ENCODE data around the gene C1orf167. TPM values are rescaled to one million over a fixed set of nuclear protein-coding genes. Genes with fewer than 3 reads are reported as not detected.

C1orf167 gene
- total RNA-seq, 1 experiment from 2014 or later, result not detected

DNA sequence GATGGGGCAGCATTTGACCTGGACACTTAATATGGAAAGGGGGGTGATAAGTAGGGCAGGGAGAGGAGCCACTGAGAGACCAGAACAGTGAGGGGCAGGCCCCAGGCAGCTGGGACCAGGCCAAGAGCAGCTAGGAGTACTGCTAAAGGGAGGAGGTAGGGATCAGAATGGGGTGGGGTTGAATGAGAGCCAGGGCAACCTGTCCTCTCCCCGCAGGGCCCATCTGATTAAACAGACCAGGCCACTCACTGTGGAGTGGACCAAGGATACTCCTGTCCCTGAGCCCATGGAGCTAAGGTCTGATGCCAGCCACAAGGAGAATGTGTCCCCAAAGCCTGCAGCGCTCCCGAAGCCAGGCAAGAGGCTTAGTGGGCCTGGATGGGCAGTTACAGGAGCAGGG, 2.1 kb downstream of the C1orf167 start:
- H3K9me2 ChIP-seq (replicated peaks; ENCODE audit: insufficient read depth, low read length), result no peaks in the 10 kb centered on the region
- no peak for DNase-seq
- H3K79me2 ChIP-seq (ENCODE audit: low read length), result no peaks in the 10 kb centered on the region
- H3K9ac ChIP-seq (ENCODE audit: low read length), result no peak overlapping the region
- H3K27me3 ChIP-seq (ENCODE audit: low read length), result no peaks in the 10 kb centered on the region
- H4K20me1 ChIP-seq (ENCODE audit: insufficient read depth, low read depth, low read length), result no peaks in the 10 kb centered on the region
- H2AFZ ChIP-seq (ENCODE audit: low read length), result no peak overlapping the region
- no peak overlapping the region for H3K27ac ChIP-seq (ENCODE audit: low read length)
- H3K9me3 ChIP-seq (ENCODE audit: low read length), result no peaks in the 10 kb centered on the region
- no peak overlapping the region for H3K4me3 ChIP-seq (ENCODE audit: low read length)
- no peaks in the 10 kb centered on the region for H3K4me1 ChIP-seq (ENCODE audit: low read length)
- no peaks in the 10 kb centered on the region for H3K36me3 ChIP-seq (ENCODE audit: insufficient read depth, low read length)
- no peak overlapping the region for H3K4me2 ChIP-seq (ENCODE audit: low read depth, low read length, poor library complexity, severe bottlenecking)

DNA sequence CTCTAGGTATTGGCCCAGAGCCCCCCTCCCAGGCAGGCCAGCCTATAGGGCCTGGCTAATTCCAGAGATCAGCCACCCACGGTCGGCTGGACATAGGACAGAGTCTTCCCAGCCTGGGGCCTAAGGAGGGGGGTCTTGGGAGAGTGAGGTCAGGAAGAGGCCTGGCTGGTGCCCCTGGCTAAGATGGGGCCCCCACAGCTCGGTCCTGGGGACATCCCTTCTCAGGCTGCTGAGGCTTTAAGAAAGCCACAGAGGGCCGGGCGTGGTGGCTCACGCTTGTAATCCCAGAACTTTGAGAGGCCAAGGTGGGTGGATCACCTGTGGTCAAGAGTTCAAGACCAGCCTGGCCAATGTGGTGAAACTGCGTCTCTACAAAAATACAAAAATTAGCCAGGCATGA, 2.5 kb downstream of the C1orf167 start:
- no peaks in the 10 kb centered on the region for H4K20me1 ChIP-seq (ENCODE audit: insufficient read depth, low read depth, low read length)
- no peak overlapping the region for H3K27ac ChIP-seq (ENCODE audit: low read length)
- no peak for DNase-seq
- no peaks in the 10 kb centered on the region for H3K79me2 ChIP-seq (ENCODE audit: low read length)
- no peaks in the 10 kb centered on the region for H3K4me1 ChIP-seq (ENCODE audit: low read length)
- H3K4me2 ChIP-seq (ENCODE audit: low read depth, low read length, poor library complexity, severe bottlenecking), result no peak overlapping the region
- H3K9ac ChIP-seq (ENCODE audit: low read length), result no peak overlapping the region
- H3K36me3 ChIP-seq (ENCODE audit: insufficient read depth, low read length), result no peaks in the 10 kb centered on the region
- H2AFZ ChIP-seq (ENCODE audit: low read length), result no peak overlapping the region
- no peaks in the 10 kb centered on the region for H3K9me2 ChIP-seq (replicated peaks; ENCODE audit: insufficient read depth, low read length)
- no peak overlapping the region for H3K4me3 ChIP-seq (ENCODE audit: low read length)
- H3K9me3 ChIP-seq (ENCODE audit: low read length), result no peaks in the 10 kb centered on the region
- no peaks in the 10 kb centered on the region for H3K27me3 ChIP-seq (ENCODE audit: low read length)

DNA sequence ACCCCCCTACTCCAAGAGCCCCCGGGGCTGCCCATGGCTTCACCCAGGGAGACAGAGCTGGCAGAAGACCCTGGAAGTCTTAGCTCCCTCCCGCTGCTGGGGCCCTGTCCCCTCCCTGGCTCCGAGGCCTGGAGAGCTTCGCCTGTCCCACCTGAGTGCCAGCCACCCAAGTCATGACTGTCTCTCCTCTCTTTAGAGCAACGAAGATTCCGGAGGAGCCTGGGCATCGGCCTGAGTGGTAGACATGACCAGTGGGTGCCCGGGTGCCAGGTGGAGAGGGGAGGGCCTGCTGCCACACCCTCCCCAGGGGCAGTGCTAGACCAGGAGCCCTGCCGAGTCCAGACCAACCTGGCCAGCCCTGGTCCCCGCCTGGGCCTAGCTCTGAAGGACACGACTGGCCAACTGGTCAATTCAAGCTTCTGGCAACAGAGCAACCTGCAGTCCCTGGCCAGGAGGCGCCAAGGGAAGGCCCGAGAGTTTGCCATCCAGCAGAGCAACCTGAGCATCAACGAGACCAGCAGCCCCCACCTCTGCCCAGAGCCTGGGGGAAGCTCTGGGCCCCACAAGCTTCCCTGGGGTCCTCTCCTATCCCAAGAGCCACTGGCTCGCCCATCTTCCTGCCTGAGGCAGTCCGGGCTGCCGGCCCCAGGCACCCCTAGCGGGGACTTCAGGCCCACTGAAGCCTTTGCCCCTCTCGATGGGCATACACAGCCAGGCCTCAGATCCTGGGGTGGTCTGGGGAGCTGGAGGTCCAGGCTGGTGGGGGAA, 3.9 kb downstream of the C1orf167 start:
- no peaks in the 10 kb centered on the region for H3K9me2 ChIP-seq (replicated peaks; ENCODE audit: insufficient read depth, low read length)
- H3K4me2 ChIP-seq (ENCODE audit: low read depth, low read length, poor library complexity, severe bottlenecking), result no peak overlapping the region
- H2AFZ ChIP-seq (ENCODE audit: low read length), result no peak overlapping the region
- H3K9ac ChIP-seq (ENCODE audit: low read length), result no peak overlapping the region
- no peaks in the 10 kb centered on the region for H4K20me1 ChIP-seq (ENCODE audit: insufficient read depth, low read depth, low read length)
- no peaks in the 10 kb centered on the region for H3K27me3 ChIP-seq (ENCODE audit: low read length)
- H3K4me1 ChIP-seq (ENCODE audit: low read length), result no peaks in the 10 kb centered on the region
- H3K36me3 ChIP-seq (ENCODE audit: insufficient read depth, low read length), result no peaks in the 10 kb centered on the region
- no peak overlapping the region for H3K27ac ChIP-seq (ENCODE audit: low read length)
- no peak for DNase-seq
- no peaks in the 10 kb centered on the region for H3K9me3 ChIP-seq (ENCODE audit: low read length)
- H3K4me3 ChIP-seq (ENCODE audit: low read length), result no peak overlapping the region
- H3K79me2 ChIP-seq (ENCODE audit: low read length), result no peaks in the 10 kb centered on the region

DNA sequence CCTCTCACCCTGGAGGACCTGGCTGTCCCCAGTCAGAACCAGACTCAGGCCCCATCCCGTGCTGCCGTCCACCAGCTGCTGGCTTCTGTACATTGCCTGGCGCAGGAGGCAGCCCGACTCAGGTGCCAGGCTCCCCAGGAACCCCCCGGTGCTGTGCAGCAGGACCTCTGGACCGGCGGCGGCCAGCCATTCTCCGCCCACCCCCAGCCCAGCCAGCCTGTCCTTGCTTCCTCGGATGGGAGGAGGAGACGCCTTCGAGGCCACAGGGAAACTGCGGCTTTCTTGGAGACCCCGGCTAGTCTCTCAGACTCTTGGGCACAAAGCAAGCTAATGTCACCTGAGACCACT, 4.4 kb downstream of the C1orf167 start:
- Histone ChIP-seq H3K9me2 (replicated peaks; ENCODE audit: insufficient read depth, low read length) (no peaks in the 10 kb centered on the region), H3K36me3 (ENCODE audit: insufficient read depth, low read length) (no peaks in the 10 kb centered on the region), H3K27me3 (ENCODE audit: low read length) (no peaks in the 10 kb centered on the region), H3K79me2 (ENCODE audit: low read length) (no peaks in the 10 kb centered on the region), H2AFZ (ENCODE audit: low read length) (no peak overlapping the region), H3K4me1 (ENCODE audit: low read length) (peaks cover 2% of the 10 kb centered on the region), H3K4me2 (ENCODE audit: low read depth, low read length, poor library complexity, severe bottlenecking) (no peak overlapping the region), H3K27ac (ENCODE audit: low read length) (no peak overlapping the region), H3K9ac (ENCODE audit: low read length) (no peak overlapping the region), H4K20me1 (ENCODE audit: insufficient read depth, low read depth, low read length) (no peaks in the 10 kb centered on the region), H3K4me3 (ENCODE audit: low read length) (no peak overlapping the region), H3K9me3 (ENCODE audit: low read length) (no peaks in the 10 kb centered on the region)
- no peak for DNase-seq

DNA sequence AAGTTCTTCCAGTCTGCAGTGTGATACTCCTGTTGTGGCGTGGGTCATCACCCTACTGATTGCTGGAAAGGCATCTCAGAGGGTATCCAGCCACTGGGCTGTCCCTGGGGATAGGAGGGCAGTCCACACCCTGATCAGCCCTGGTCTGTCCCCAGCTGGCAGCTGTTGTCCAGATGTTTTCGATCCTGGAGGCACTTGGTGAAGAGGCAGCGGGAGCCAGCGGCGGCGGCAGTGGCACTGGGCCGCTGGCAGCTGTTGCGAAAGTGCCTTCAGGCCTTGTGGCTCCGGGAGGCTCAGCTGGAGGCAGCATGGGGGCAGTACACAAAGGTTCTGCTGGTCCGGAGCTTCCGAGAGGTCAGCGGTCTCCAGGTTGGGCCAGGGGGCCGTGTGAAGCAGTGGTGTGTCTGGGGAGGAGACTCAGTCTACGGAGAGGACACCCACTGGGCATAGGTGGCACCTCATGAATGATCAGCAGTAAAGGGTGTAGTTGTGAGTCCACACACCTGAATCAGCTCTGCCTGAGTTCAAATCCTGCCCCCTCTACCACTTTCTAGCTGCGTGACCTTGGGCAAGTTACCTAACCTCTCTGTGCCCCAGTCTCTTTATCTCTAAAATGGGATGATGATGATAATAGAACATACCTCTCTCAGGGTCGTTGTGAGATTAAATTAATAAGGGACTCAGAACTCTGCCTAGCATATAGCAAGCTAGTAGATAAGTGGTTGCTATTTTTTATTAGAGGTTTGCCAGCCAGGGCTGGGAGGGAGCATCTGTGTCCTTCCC, 6.1 kb downstream of the C1orf167 start:
- Histone ChIP-seq H3K4me1 (ENCODE audit: low read length) (peaks cover 14% of the 10 kb centered on the region), H3K27ac (ENCODE audit: low read length) (no peak overlapping the region), H3K9me2 (replicated peaks; ENCODE audit: insufficient read depth, low read length) (no peaks in the 10 kb centered on the region), H3K27me3 (ENCODE audit: low read length) (no peaks in the 10 kb centered on the region), H3K9me3 (ENCODE audit: low read length) (no peaks in the 10 kb centered on the region), H4K20me1 (ENCODE audit: insufficient read depth, low read depth, low read length) (no peaks in the 10 kb centered on the region), H3K36me3 (ENCODE audit: insufficient read depth, low read length) (no peaks in the 10 kb centered on the region), H3K9ac (ENCODE audit: low read length) (no peak overlapping the region), H2AFZ (ENCODE audit: low read length) (no peak overlapping the region), H3K4me3 (ENCODE audit: low read length) (no peak overlapping the region), H3K4me2 (ENCODE audit: low read depth, low read length, poor library complexity, severe bottlenecking) (no peak overlapping the region), H3K79me2 (ENCODE audit: low read length) (no peaks in the 10 kb centered on the region)
- no peak for DNase-seq

DNA sequence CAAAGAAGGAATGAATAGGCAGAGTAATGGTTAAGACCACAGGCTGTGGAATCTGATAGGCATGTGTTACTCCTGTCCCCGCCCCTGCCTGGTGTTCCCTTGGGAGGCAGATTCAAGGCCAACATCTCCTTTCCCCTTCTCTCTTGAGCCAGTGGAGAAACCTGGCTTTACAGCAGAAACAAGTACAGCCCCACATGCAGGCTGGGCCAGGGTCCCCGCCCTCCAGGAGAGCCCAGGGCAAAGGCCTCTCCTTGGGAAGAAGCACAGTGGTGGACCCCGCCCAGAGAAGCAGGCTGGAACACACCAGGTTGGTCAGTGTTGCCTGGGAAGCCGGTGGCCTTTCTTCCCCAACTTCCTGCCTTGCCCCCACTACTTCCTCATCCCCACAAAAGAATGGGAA, 6.8 kb downstream of the C1orf167 start:
- H3K4me3 ChIP-seq (ENCODE audit: low read length), result no peak overlapping the region
- H3K9ac ChIP-seq (ENCODE audit: low read length), result no peak overlapping the region
- no peaks in the 10 kb centered on the region for H3K36me3 ChIP-seq (ENCODE audit: insufficient read depth, low read length)
- H3K27me3 ChIP-seq (ENCODE audit: low read length), result no peaks in the 10 kb centered on the region
- no peak overlapping the region for H2AFZ ChIP-seq (ENCODE audit: low read length)
- no peaks in the 10 kb centered on the region for H3K9me3 ChIP-seq (ENCODE audit: low read length)
- no peaks in the 10 kb centered on the region for H4K20me1 ChIP-seq (ENCODE audit: insufficient read depth, low read depth, low read length)
- H3K4me1 ChIP-seq (ENCODE audit: low read length), result peaks cover 14% of the 10 kb centered on the region
- no peak for DNase-seq
- H3K4me2 ChIP-seq (ENCODE audit: low read depth, low read length, poor library complexity, severe bottlenecking), result no peak overlapping the region
- H3K27ac ChIP-seq (ENCODE audit: low read length), result no peak overlapping the region
- H3K79me2 ChIP-seq (ENCODE audit: low read length), result no peaks in the 10 kb centered on the region
- H3K9me2 ChIP-seq (replicated peaks; ENCODE audit: insufficient read depth, low read length), result no peaks in the 10 kb centered on the region

DNA sequence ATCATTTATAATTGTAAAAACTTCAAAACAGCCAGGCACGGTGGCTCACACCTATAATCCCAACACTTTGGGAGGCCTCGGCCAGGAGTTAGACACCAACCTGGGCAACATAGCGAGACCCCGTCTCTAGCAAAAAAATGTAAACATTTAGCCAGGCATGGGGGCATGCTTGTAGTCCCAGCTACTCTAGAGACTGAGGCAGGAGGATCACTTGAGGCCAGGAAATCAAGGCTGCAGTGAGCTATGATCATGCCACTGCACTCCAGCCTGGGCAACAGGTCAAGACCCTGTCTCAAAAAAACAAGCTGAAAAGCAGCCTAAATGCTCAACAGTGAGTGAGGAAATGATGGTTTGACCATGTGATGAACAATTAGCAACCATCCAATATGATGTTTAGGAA, 7.3 kb downstream of the C1orf167 start:
- Histone ChIP-seq H3K4me2 (ENCODE audit: low read depth, low read length, poor library complexity, severe bottlenecking) (no peak overlapping the region), H3K4me1 (ENCODE audit: low read length) (peaks cover 14% of the 10 kb centered on the region), H3K9me2 (replicated peaks; ENCODE audit: insufficient read depth, low read length) (no peaks in the 10 kb centered on the region), H3K9me3 (ENCODE audit: low read length) (no peaks in the 10 kb centered on the region), H2AFZ (ENCODE audit: low read length) (no peak overlapping the region), H3K36me3 (ENCODE audit: insufficient read depth, low read length) (no peaks in the 10 kb centered on the region), H3K27ac (ENCODE audit: low read length) (no peak overlapping the region), H3K4me3 (ENCODE audit: low read length) (no peak overlapping the region), H3K9ac (ENCODE audit: low read length) (no peak overlapping the region), H3K27me3 (ENCODE audit: low read length) (no peaks in the 10 kb centered on the region), H4K20me1 (ENCODE audit: insufficient read depth, low read depth, low read length) (no peaks in the 10 kb centered on the region), H3K79me2 (ENCODE audit: low read length) (no peaks in the 10 kb centered on the region)
- DNase-seq, result no peak

DNA sequence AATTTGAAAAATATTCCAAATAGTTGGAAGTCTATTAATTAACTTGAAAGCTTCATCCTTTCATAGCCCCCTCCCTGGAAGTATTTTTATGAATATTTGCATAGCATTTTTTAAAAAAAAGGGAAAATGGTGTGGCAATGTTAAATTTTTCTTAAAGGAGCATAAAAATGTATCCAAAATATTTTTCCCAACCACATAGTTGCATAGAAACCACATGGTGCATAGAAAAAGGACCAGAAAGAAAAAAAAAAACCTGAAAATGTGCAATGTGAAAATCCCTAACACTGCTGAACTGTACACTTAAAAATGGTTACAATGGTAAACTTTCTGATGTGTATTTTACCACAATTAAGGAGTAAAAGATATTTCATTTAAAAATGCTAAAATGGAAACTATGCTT, 8.0 kb downstream of the C1orf167 start:
- Histone ChIP-seq H3K9me2 (replicated peaks; ENCODE audit: insufficient read depth, low read length) (no peaks in the 10 kb centered on the region), H3K27ac (ENCODE audit: low read length) (no peak overlapping the region)

More for the DNA sequence above, 8.0 kb downstream of the C1orf167 start:
- no peak overlapping the region for H2AFZ ChIP-seq (ENCODE audit: low read length)
- H3K27me3 ChIP-seq (ENCODE audit: low read length), result no peaks in the 10 kb centered on the region
- no peak overlapping the region for H3K4me2 ChIP-seq (ENCODE audit: low read depth, low read length, poor library complexity, severe bottlenecking)
- no peaks in the 10 kb centered on the region for H3K36me3 ChIP-seq (ENCODE audit: insufficient read depth, low read length)
- no peaks in the 10 kb centered on the region for H3K79me2 ChIP-seq (ENCODE audit: low read length)
- no peaks in the 10 kb centered on the region for H3K9me3 ChIP-seq (ENCODE audit: low read length)
- no peak overlapping the region for H3K4me3 ChIP-seq (ENCODE audit: low read length)
- H3K4me1 ChIP-seq (ENCODE audit: low read length), result peaks cover 14% of the 10 kb centered on the region
- H3K9ac ChIP-seq (ENCODE audit: low read length), result no peak overlapping the region
- no peak for DNase-seq
- H4K20me1 ChIP-seq (ENCODE audit: insufficient read depth, low read depth, low read length), result no peaks in the 10 kb centered on the region
